Uterus (tissue), 2 donors: ENCODE results near the gene CA10.

Source experiments
- CTCF ChIP-seq, 4 experiments: fragments of 200-600 bp in 2 of 4; fragments of 450-650 bp in 2 of 4; sonication (generic) in 2 of 4; IDR thresholded peaks; one replicate each; pipeline ENCODE4 v1.5.1; 2016 to 2019; ENCODE audit warnings: antibody characterized with exemption in 4 of 4, mild to moderate bottlenecking in 2 of 4, moderate library complexity in 1 of 4
- POLR2A ChIP-seq, 2 donors: fragments of 450-650 bp; IDR thresholded peaks; one replicate each; pipeline ENCODE4 v1.6.1; 2016; ENCODE audit warnings: antibody characterized with exemption in 2 of 2, mild to moderate bottlenecking in 1 of 2, moderate library complexity in 1 of 2

- TF ChIP-seq POLR2A (IDR thresholded peaks at IDR 0.05) (no peak), CTCF (IDR thresholded peaks at IDR 0.05) (no peak)
These were observed 62.5 kb downstream of the CA10 start for GRCh38 chr17:52096056-52096455.
